Activated CD8-positive, alpha-beta T cell treated with anti-CD3 and anti-CD28 coated beads for 36 hours (primary cell): ENCODE data around the gene HSPA14. TPM values are rescaled to one million over a fixed set of nuclear protein-coding genes. Genes with fewer than 3 reads are reported as not detected.
A peak's percentile ranks its signal among the peaks of the same experiment; 100 is the strongest.
"Not testable (repeated sequence)": the region's sequence is repeated elsewhere in the genome, so short reads cannot be mapped to it uniquely, and the experiment has no call there.

Experiments used
- ATAC-seq: fragments of 200-7000 bp; cut with Tn5 transposase; one replicate; pipeline ENCODE4 v1.10.0; 2021; ENCODE audit warnings: mild to moderate bottlenecking, moderate library complexity
- CTCF ChIA-PET: fragments of 350-600 bp; sonication (Branson Sonifier 250); formaldehyde crosslinking; loops from one replicate; lab custom pipeline; 2021; ENCODE audit warnings: antibody characterized with exemption; lab: Charles Lee
- POLR2A ChIA-PET: fragments of 350-600 bp; sonication (Branson Sonifier 250); formaldehyde crosslinking; loops from one replicate; lab custom pipeline; 2021; ENCODE audit warnings: antibody characterized with exemption; lab: Charles Lee
- DNase-seq: peaks from one replicate; pipeline ENCODE4 v3.0.0-alpha.2; 2020
- H3K27ac Mint-ChIP-seq: one replicate; pipeline ENCODE4 v1.8.0; 2021; ENCODE audit warnings: mild to moderate bottlenecking, mixed read lengths
- H3K27me3 Mint-ChIP-seq: one replicate; pipeline ENCODE4 v1.8.0; 2021; ENCODE audit warnings: mixed read lengths
- H3K36me3 Mint-ChIP-seq: one replicate; pipeline ENCODE4 v1.8.0; 2021; ENCODE audit warnings: low read depth, mixed read lengths
- H3K4me1 Mint-ChIP-seq: one replicate; pipeline ENCODE4 v1.8.0; 2021; ENCODE audit warnings: low read depth, mixed read lengths
- H3K4me3 Mint-ChIP-seq: one replicate; pipeline ENCODE4 v1.8.0; 2021; ENCODE audit warnings: mild to moderate bottlenecking, moderate library complexity, mixed read lengths
- H3K9me3 Mint-ChIP-seq: one replicate; pipeline ENCODE4 v1.8.0; 2021; ENCODE audit warnings: mixed read lengths
- CTCF ChIP-seq: fragments of 200-600 bp; IDR thresholded peaks from one replicate; pipeline ENCODE4 v1.8.0; 2022; ENCODE audit warnings: antibody characterized with exemption, mild to moderate bottlenecking
- intact Hi-C: fragments of 100-400 bp; cut with micrococcal nuclease; formaldehyde crosslinking; loops from one replicate; pipeline ENCODE4 v1.10.0; 2022
- total RNA-seq, 2 experiments: library from RNA; stranded (reverse); gene quantifications; one replicate each; pipeline ENCODE4 v1.2.3, GENCODE V29; 2021

Gene HSPA14
- total RNA-seq, 2 experiments from 2014 or later: 36.1 to 36.7 TPM

- no peaks in the 10 kb centered on the region for H3K9me3 Mint-ChIP-seq
- H3K36me3 Mint-ChIP-seq: no peaks in the 10 kb centered on the region
- H3K4me3 Mint-ChIP-seq: no peak overlapping the region
- intact Hi-C loops: no loop called here
- H3K27ac Mint-ChIP-seq: no peak overlapping the region
- TF ChIP-seq CTCF: no peak
- ChIA-PET POLR2A (no interaction called here), CTCF (no interaction called here)
- no peaks in the 10 kb centered on the region for H3K27me3 Mint-ChIP-seq
- no peak for ATAC-seq
- no peaks in the 10 kb centered on the region for H3K4me1 Mint-ChIP-seq
- DNase-seq: no peak
Observed at GRCh38 chr10:14803827-14804226, 34.3 kb upstream of the HSPA14 start.

GRCh38 chr10:14806318-14806717 is 31.8 kb upstream of the HSPA14 start:
- H3K27me3 Mint-ChIP-seq: no peaks in the 10 kb centered on the region
- POLR2A ChIA-PET: no interaction called here
- DNase-seq: no peak

GRCh38 chr10:14810969-14811953 is 26.8 kb upstream of the HSPA14 start:
- DNase-seq (no peak), ATAC-seq (no peak)
- Mint-ChIP-seq H3K4me3 (no peak overlapping the region), H3K27ac (no peak overlapping the region), H3K4me1 (peaks cover 20% of the 10 kb centered on the region), H3K9me3 (no peaks in the 10 kb centered on the region), H3K36me3 (no peaks in the 10 kb centered on the region), H3K27me3 (no peaks in the 10 kb centered on the region)
- ChIA-PET CTCF (interaction anchor here (1.2 to 1.4 kb wide), 2 partner anchors 10 to 269 kb away, joined by 3 read pairs; no protein-coding TSS in a partner anchor), POLR2A (interaction anchor here (0.6 to 0.7 kb wide), 3 partner anchors 8 to 254 kb away, joined by 3 read pairs; no protein-coding TSS in a partner anchor)
- TF ChIP-seq CTCF: no peak
- intact Hi-C loops: no loop called here

More at GRCh38 chr10:14806318-14806717, 31.8 kb upstream of the HSPA14 start:
- no peaks in the 10 kb centered on the region for H3K9me3 Mint-ChIP-seq
- no peak for TF ChIP-seq CTCF
- peaks cover 3% of the 10 kb centered on the region for H3K4me1 Mint-ChIP-seq
- CTCF ChIA-PET: no interaction called here
- intact Hi-C loops: no loop called here
- H3K36me3 Mint-ChIP-seq: no peaks in the 10 kb centered on the region
- H3K4me3 Mint-ChIP-seq: no peak overlapping the region
- ATAC-seq: no peak
- no peak overlapping the region for H3K27ac Mint-ChIP-seq

GRCh38 chr10:14812271-14812670 is 25.8 kb upstream of the HSPA14 start:
- H3K27me3 Mint-ChIP-seq: no peaks in the 10 kb centered on the region
- H3K9me3 Mint-ChIP-seq: no peaks in the 10 kb centered on the region
- no peak for DNase-seq
- no peak overlapping the region for H3K27ac Mint-ChIP-seq
- H3K4me3 Mint-ChIP-seq: no peak overlapping the region
- H3K4me1 Mint-ChIP-seq: peaks cover 20% of the 10 kb centered on the region
- peak; percentile 49 for ATAC-seq
- no peaks in the 10 kb centered on the region for H3K36me3 Mint-ChIP-seq
- ChIA-PET POLR2A (no interaction called here), CTCF (no interaction called here)
- intact Hi-C loops: no loop called here
- no peak for TF ChIP-seq CTCF

GRCh38 chr10:14815681-14816080 is 22.4 kb upstream of the HSPA14 start:
- Mint-ChIP-seq H3K9me3 (no peaks in the 10 kb centered on the region), H3K27me3 (no peaks in the 10 kb centered on the region)

GRCh38 chr10:14816717-14817116 is 21.4 kb upstream of the HSPA14 start:
- intact Hi-C loops, DNase-seq, H3K27me3 Mint-ChIP-seq, ATAC-seq, POLR2A ChIA-PET, H3K27ac Mint-ChIP-seq, H3K4me3 Mint-ChIP-seq, H3K36me3 Mint-ChIP-seq, H3K9me3 Mint-ChIP-seq: not testable (repeated sequence)
- H3K4me1 Mint-ChIP-seq: peaks cover 14% of the 10 kb centered on the region
- CTCF ChIA-PET: interaction anchor here (1.0 to 1.4 kb wide), 2 partner anchors 17 to 318 kb away, joined by 3 read pairs; no protein-coding TSS in a partner anchor

More at GRCh38 chr10:14815681-14816080, 22.4 kb upstream of the HSPA14 start:
- intact Hi-C loops: no loop called here
- POLR2A ChIA-PET: no interaction called here
- Mint-ChIP-seq H3K4me3 (no peak overlapping the region), H3K36me3 (no peaks in the 10 kb centered on the region), H3K4me1 (peaks cover 20% of the 10 kb centered on the region), H3K27ac (no peak overlapping the region)
- CTCF ChIA-PET: interaction anchor here (1.0 to 1.4 kb wide), 2 partner anchors 16 to 317 kb away, joined by 3 read pairs; no protein-coding TSS in a partner anchor
- DNase-seq: no peak
- no peak for ATAC-seq
- TF ChIP-seq CTCF: no peak
